Endothelial cell of umbilical vein (primary cell): Measurements from ENCODE around the gene ZFP1. TPM values are rescaled to one million over a fixed set of nuclear protein-coding genes. Genes with fewer than 3 reads are reported as not detected.

Experiments
- BruUV-seq: library from RNA; stranded (reverse); fragments of 400-500 nt; replicated peaks from 2 replicates; lab custom pipeline; 2021; lab: Mats Ljungman, UMichigan
- CTCF ChIA-PET: fragments of 300-600, 350-600 bp; sonication (Branson Sonifier 250); formaldehyde crosslinking; loops from one replicate; lab custom pipeline; 2021; ENCODE audit warnings: antibody characterized with exemption, inconsistent platforms; lab: Charles Lee
- POLR2A ChIA-PET: fragments of 300-600, 350-600 bp; sonication (Branson Sonifier 250); formaldehyde crosslinking; loops from one replicate; lab custom pipeline; 2021; ENCODE audit warnings: antibody characterized with exemption, inconsistent platforms; lab: Charles Lee
- DNase-seq: peaks from one replicate; pipeline ENCODE4 v3.0.0-alpha.2; 2011; ENCODE audit warnings: low read depth, low spot score
- FAIRE-seq: peaks from 2 replicates; lab custom pipeline; 2011; peaks lifted over from hg19 to GRCh38; lab: Jason Lieb, UNC
- H2AFZ ChIP-seq: 2 replicates; pipeline ENCODE4 v1.6.0; 2012; ENCODE audit warnings: low read depth, low read length, control low read depth, inconsistent platforms
- H3K27ac ChIP-seq: 2 replicates; pipeline ENCODE4 v1.5.1; 2011; ENCODE audit warnings: low read depth, mild to moderate bottlenecking, control low read depth, low read length, moderate library complexity; ENCODE audit not compliant: insufficient read depth
- H3K27me3 ChIP-seq, 2 experiments: 2 replicates each; pipeline versions ENCODE4 v1.6.0 to v1.6.1; 2011; ENCODE audit warnings: low read length in 2 of 2, mixed read lengths in 1 of 2; ENCODE audit not compliant: control insufficient read depth in 2 of 2, insufficient read depth in 2 of 2
- H3K36me3 ChIP-seq, 2 experiments: 2 replicates in 1 of 2; 3 replicates in 1 of 2; pipeline ENCODE4 v1.5.1; 2011; ENCODE audit warnings: low read length in 2 of 2, mild to moderate bottlenecking in 1 of 2, moderate library complexity in 1 of 2; ENCODE audit not compliant: control insufficient read depth in 2 of 2, insufficient read depth in 2 of 2; ENCODE audit errors: extremely low read depth in 1 of 2
- H3K4me1 ChIP-seq: 3 replicates; pipeline ENCODE4 v1.5.1; 2011; ENCODE audit warnings: mild to moderate bottlenecking, low read length; ENCODE audit not compliant: control insufficient read depth, insufficient read depth; ENCODE audit errors: extremely low read depth
- H3K4me2 ChIP-seq: 2 replicates; pipeline ENCODE4 v1.6.1; 2011; ENCODE audit warnings: low read length, control low read depth, mixed read lengths; ENCODE audit not compliant: insufficient read depth
- H3K4me3 ChIP-seq, 3 experiments: fragments of 200-600 bp in 1 of 3; sonication (generic), shearing (Covaris generic) in 1 of 3; replicated peaks in 1 of 3; 2 replicates each; pipeline ENCODE4 v1.5.1; 2011 to 2016; ENCODE audit warnings: control low read depth in 3 of 3, low read length in 3 of 3, mild to moderate bottlenecking in 2 of 3, inconsistent platforms in 1 of 3, low read depth in 1 of 3, moderate library complexity in 1 of 3; ENCODE audit not compliant: insufficient read depth in 1 of 3
- H3K79me2 ChIP-seq: 2 replicates; pipeline ENCODE4 v1.6.0; 2012; ENCODE audit warnings: low read length, inconsistent platforms; ENCODE audit not compliant: control insufficient read depth, insufficient read depth
- H3K9ac ChIP-seq: replicated peaks from 2 replicates; pipeline ENCODE3; 2011; ENCODE audit warnings: low read length, control low read depth; ENCODE audit not compliant: insufficient read depth; ENCODE audit errors: extremely low read depth
- H3K9me1 ChIP-seq: replicated peaks from 3 replicates; pipeline ENCODE4 v1.6.0; 2011; ENCODE audit warnings: mild to moderate bottlenecking, low read length; ENCODE audit not compliant: control insufficient read depth, insufficient read depth; ENCODE audit errors: extremely low read depth
- H3K9me3 ChIP-seq: replicated peaks from 2 replicates; pipeline ENCODE4 v1.5.1; 2012; ENCODE audit warnings: low read length, inconsistent platforms; ENCODE audit not compliant: control insufficient read depth, insufficient read depth
- H4K20me1 ChIP-seq: replicated peaks from 2 replicates; pipeline ENCODE3; 2011; ENCODE audit warnings: mild to moderate bottlenecking, low read length; ENCODE audit not compliant: control insufficient read depth, insufficient read depth; ENCODE audit errors: extremely low read depth
- EZH2 ChIP-seq: IDR thresholded peaks from 2 replicates; pipeline ENCODE4 v1.6.1; 2012; ENCODE audit warnings: borderline replicate concordance, low read depth, mild to moderate bottlenecking, moderate library complexity, low read length, inconsistent platforms; ENCODE audit not compliant: severe bottlenecking
- FOS ChIP-seq: IDR thresholded peaks from 2 replicates; pipeline ENCODE4 v1.6.1; 2011; ENCODE audit warnings: mild to moderate bottlenecking, low read length, moderate library complexity, borderline replicate concordance; ENCODE audit not compliant: insufficient read depth
- JUN ChIP-seq: IDR thresholded peaks from 2 replicates; pipeline ENCODE4 v1.6.1; 2011; ENCODE audit warnings: borderline replicate concordance, low read depth; ENCODE audit not compliant: insufficient read length, insufficient read depth
- MYC ChIP-seq: IDR thresholded peaks from one replicate; pipeline ENCODE4 v1.6.1; 2011; ENCODE audit warnings: mild to moderate bottlenecking, low read depth, low read length
- POLR2A ChIP-seq: IDR thresholded peaks from 2 replicates; pipeline ENCODE4 v1.6.1; 2012; ENCODE audit warnings: low read depth, mild to moderate bottlenecking, control low read depth, low read length
- POLR2AphosphoS5 ChIP-seq: IDR thresholded peaks from 2 replicates; pipeline ENCODE4 v1.6.1; 2012; ENCODE audit warnings: low read depth, mild to moderate bottlenecking, control low read depth, low read length, moderate library complexity; ENCODE audit not compliant: insufficient read depth
- dilution Hi-C: fragments of 300-500 bp; cut with MboI; formaldehyde crosslinking; loops from one replicate; pipeline ENCODE4 v1.15.0; 2019; ENCODE audit warnings: low sequenced_read_pairs; ENCODE audit not compliant: extremely low pct_ligation_motif_present
- intact Hi-C: fragments of 100-400 bp; cut with micrococcal nuclease; formaldehyde crosslinking; loops from one replicate; pipeline ENCODE4 v1.10.0; 2022
- polyA plus RNA-seq, 4 experiments: library from polyadenylated mRNA; depleted of rRNA in 3 of 4; stranded (reverse) in 3 of 4; unstranded in 1 of 4; fragments of >200 nt; gene quantifications; 2 replicates each; pipeline versions ENCODE4 v1.2.1 to v1.2.3, GENCODE V29; 2011 to 2012; ENCODE audit warnings: missing spikeins in 1 of 4
- total RNA-seq: library from RNA; stranded (reverse); gene quantifications from 2 replicates; pipeline ENCODE4 v1.2.3, GENCODE V29; 2021
- TF ChIP-seq, protein P1 (sequence below), 2 donors: IDR thresholded peaks; 1 replicate in 1 of 2; 2 replicates in 1 of 2; pipeline ENCODE4 v1.5.1; 2011; ENCODE audit warnings: low read length in 2 of 2, mild to moderate bottlenecking in 2 of 2, moderate library complexity in 2 of 2, control low read depth in 1 of 2, inconsistent platforms in 1 of 2, low read depth in 1 of 2; ENCODE audit not compliant: insufficient read depth in 1 of 2; ENCODE audit errors: extremely low read depth in 1 of 2

ZFP1 gene
- total and polyA plus RNA-seq, 2 donors (not counting 3 experiments of a cell fraction or from before 2014, with no cell fraction given), result 2.8 to 9.8 TPM

DNA sequence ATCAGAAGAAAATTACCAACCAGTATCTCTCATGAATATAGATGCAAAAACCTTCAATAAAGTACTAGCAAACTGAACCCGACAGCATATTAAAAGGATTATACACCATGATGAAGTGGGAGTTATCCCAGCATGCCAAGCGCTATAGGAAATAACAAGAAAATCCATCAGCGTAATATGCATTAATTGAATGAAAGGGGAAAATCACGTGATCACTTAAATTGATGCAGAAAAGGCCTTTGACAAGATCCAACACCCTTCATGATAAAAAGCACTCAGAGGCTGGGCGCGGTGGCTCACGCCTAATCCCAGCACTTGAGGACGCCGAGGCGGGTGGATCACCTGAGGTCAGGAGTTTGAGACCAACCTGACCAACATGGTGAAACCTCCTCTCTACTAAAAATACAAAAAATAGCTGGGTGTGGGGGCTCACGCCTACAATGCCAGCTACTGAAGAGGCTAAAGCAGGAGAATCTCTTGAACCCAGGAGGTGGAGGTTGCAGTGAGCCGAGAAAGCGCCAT lies 53.8 kb downstream of the ZFP1 start:
- no peak overlapping the region for H3K4me3 ChIP-seq
- no peak overlapping the region for H3K9ac ChIP-seq
- no peak for DNase-seq
- no peak overlapping the region for H3K27ac ChIP-seq
- BruUV-seq, result no TSS peak
- no peak overlapping the region for H2AFZ ChIP-seq
- intact Hi-C loops (no loop called here), dilution Hi-C loops (no loop called here)
- TF ChIP-seq POLR2AphosphoS5, result no peak
- no peak for TF ChIP-seq FOS
- TF ChIP-seq JUN, result no peak
- TF ChIP-seq, protein P1, sequence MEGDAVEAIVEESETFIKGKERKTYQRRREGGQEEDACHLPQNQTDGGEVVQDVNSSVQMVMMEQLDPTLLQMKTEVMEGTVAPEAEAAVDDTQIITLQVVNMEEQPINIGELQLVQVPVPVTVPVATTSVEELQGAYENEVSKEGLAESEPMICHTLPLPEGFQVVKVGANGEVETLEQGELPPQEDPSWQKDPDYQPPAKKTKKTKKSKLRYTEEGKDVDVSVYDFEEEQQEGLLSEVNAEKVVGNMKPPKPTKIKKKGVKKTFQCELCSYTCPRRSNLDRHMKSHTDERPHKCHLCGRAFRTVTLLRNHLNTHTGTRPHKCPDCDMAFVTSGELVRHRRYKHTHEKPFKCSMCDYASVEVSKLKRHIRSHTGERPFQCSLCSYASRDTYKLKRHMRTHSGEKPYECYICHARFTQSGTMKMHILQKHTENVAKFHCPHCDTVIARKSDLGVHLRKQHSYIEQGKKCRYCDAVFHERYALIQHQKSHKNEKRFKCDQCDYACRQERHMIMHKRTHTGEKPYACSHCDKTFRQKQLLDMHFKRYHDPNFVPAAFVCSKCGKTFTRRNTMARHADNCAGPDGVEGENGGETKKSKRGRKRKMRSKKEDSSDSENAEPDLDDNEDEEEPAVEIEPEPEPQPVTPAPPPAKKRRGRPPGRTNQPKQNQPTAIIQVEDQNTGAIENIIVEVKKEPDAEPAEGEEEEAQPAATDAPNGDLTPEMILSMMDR (IDR thresholded peaks at IDR 0.05; ENCODE audit: extremely low read depth in 1 of 2, insufficient read depth in 1 of 2, low read depth in 1 of 2, low read length in 2 of 2), result no peak
- no peak for TF ChIP-seq POLR2A
- TF ChIP-seq MYC, result no peak
- no peak for TF ChIP-seq EZH2
- no peaks in the 10 kb centered on the region for H3K9me1 ChIP-seq
- no peaks in the 10 kb centered on the region for H3K36me3 ChIP-seq
- no peaks in the 10 kb centered on the region for H3K9me3 ChIP-seq
- peaks cover 5 to 7% of the 10 kb centered on the region in 2 experiments for H3K27me3 ChIP-seq
- no peak for FAIRE-seq
- H3K4me1 ChIP-seq, result peaks cover 4% of the 10 kb centered on the region
- ChIA-PET CTCF (interaction anchor here (1.0 to 7.9 kb wide), 3 partner anchors 201 to 371 kb away, joined by 3 to 186 read pairs (median 3); no protein-coding TSS in a partner anchor), POLR2A (interaction anchor here (0.6 kb wide), 1 partner anchor 79 kb away, joined by 3 read pairs; no protein-coding TSS in a partner anchor)
- no peak overlapping the region for H3K4me2 ChIP-seq
- no peaks in the 10 kb centered on the region for H4K20me1 ChIP-seq
- no peaks in the 10 kb centered on the region for H3K79me2 ChIP-seq
